Left hindlimb (tissue), 1 donor: Measurements from ENCODE around the gene MYH11.
A peak's percentile ranks its signal among the peaks of the same experiment; 100 is the strongest.
"Not testable (repeated sequence)": the region's sequence is repeated elsewhere in the genome, so short reads cannot be mapped to it uniquely, and the experiment has no call there.

Experiments used
- DNase-seq: peaks from one replicate; pipeline ENCODE4 v3.0.0-alpha.2; 2018

Gene MYH11

DNA sequence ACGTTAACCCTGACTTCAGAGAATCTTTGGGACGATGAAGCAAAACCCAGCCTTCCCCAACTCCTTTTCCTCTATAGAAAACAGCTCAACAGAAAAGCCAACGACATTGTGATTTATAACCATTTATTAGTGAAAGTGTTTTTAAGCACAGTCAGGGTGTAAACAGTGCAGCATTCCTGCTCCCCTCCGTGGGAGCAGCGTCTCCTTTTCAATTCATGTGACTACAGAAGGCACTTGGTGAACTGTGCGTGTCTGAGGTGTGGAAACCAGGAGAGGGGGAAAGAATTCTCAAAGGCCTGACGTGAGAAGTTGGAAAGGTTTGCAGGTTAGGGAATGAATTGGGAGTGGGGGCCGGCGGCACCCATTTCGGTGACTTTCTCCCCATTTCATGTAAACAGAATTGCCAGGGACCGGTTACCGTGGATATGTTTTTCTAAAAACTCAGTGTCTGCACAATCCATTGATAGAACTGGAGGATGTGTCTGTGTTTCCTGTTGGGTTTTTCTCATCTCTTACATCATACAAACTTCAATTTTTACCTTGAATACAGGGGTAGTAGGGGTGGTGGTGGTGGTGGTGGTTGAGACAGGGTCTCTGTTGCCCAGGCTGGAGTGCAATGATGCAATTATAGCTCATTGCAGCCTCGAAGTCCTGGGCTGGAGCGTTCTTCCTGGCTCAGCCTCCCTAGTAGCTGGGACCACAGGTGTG, 153.6 kb downstream of the MYH11 start:
- DNase-seq = no peak

- DNase-seq = no peak
These were observed 154.6 kb downstream of the MYH11 start for GRCh38 chr16:15701975-15702970.

DNA sequence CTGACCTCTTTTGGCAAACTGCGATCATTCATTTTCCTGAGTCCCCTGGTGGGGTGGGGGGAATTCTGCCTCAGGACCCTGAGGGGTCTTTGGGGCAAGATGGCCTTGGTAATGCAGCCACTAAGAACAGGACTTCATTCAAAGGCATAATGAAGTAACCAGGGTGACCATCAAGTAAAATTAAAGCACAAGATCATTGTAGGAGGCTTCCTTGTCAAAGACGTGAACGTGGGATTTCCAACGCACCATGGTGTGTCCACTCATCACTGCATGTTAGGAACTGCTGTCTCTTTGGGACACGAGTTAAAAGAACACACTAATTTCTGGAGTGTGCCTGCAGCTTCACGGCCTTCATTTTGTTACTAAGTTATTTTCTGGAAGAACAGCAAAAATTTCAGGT, 155.5 kb downstream of the MYH11 start:
- DNase-seq = no peak

GRCh38 chr16:15699819-15700218, 157.0 kb downstream of the MYH11 start:
- no peak for DNase-seq

GRCh38 chr16:15694499-15694898, 162.3 kb downstream of the MYH11 start:
- DNase-seq = no peak

GRCh38 chr16:15692508-15692907, 164.3 kb downstream of the MYH11 start:
- DNase-seq = not testable (repeated sequence)

DNA sequence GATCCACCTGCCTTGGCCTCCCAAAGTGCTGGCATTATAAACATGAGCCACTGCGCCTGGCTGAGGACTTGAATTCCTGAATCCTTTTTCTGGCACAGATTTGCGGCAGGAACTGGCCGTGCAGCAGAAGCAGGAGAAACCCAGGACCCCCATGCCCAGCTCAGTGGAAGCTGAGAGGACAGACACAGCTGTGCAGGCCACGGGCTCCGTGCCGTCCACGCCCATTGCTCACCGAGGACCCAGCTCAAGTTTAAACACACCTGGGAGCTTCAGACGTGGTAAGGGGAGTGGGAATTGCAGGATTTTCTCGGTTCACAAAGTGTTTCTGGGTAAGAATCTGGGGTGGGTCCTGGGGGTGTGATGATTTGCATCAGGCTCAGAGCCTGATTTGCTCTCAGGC, 165.8 kb downstream of the MYH11 start:
- no peak for DNase-seq

GRCh38 chr16:15690296-15690695, 166.5 kb downstream of the MYH11 start:
- no peak for DNase-seq

- DNase-seq = no peak
These were observed 167.5 kb downstream of the MYH11 start for GRCh38 chr16:15689290-15689689.

DNA sequence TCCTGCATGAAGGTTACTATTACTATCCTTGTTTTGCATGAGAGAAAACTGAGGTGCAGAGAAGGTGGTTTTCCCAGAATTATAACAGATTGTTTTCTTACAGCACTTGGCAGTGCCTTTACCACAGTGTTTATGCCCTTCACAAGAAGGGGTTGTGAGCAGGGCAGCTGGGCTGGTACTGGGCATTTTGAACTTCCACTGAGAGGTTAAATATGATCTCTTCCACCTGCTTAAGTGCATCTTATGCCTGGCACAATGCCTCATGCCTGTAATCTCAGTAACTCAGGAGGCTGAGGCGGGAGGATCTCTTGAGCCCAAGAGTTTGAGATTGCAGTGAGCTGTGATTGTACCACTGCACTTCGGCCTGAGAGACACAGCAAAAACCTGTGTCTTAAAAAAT, 170.5 kb downstream of the MYH11 start:
- DNase-seq = no peak

- DNase-seq = no peak
These were observed 174.7 kb downstream of the MYH11 start for GRCh38 chr16:15682105-15682570.

GRCh38 chr16:15677447-15677846, 179.4 kb downstream of the MYH11 start:
- no peak for DNase-seq

GRCh38 chr16:15676506-15676905, 180.3 kb downstream of the MYH11 start:
- DNase-seq = no peak

GRCh38 chr16:15674571-15674970, 182.3 kb downstream of the MYH11 start:
- DNase-seq = no peak

GRCh38 chr16:15672514-15673167, 184.2 kb downstream of the MYH11 start:
- peak; percentile 84 for DNase-seq

GRCh38 chr16:15672127-15672513, 184.7 kb downstream of the MYH11 start:
- DNase-seq = not testable (repeated sequence)

DNA sequence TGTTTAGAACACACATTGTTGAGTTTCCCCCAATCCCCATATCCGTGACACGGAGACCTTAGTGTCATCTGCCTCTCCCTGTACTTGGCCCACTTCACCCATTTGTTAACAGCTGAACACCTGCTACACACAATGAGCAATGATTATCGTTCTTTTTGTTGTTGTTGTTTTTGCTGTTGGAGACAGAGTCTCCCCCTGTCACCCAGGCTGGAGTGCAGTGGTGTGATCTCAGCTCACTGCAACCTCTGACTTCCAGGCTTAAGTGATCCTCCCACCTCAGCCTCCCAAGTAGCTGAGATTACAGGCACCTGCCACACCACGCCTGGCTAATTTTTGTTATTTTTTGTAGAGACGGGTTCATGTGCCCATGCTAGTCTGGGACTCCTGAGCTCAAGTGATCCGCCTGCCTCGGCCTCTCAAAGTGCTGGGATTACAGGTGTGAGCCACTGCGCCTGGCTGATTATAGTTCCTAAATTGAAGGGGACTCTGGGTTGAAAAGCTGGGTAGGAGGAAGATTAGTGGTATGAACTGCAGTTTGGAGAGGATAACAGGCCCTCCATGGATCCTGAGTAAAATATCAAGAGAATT, 185.2 kb downstream of the MYH11 start:
- DNase-seq = no peak

GRCh38 chr16:15667091-15667742, 189.6 kb downstream of the MYH11 start:
- DNase-seq = no peak

GRCh38 chr16:15665107-15665506, 191.7 kb downstream of the MYH11 start:
- no peak for DNase-seq

DNA sequence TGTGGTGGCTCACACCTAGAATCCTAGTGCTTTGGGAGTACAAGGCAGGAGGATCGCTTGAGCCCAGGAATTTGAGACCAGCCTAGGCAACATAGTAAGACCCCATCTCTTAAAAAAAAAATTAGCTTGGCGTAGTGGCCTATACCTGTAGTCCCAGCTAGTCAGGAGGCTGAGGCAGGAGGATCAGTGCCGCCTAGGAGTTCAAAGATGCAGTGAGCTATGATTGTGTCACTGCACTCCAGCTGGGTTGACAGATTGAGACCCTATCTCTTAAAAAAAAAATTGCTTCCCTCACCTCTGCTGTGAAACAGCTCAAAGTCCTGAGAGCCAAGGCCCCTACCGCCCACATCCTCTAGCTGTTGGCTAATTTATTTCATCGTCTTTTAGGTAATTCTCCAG, 196.6 kb downstream of the MYH11 start:
- no peak for DNase-seq

DNA sequence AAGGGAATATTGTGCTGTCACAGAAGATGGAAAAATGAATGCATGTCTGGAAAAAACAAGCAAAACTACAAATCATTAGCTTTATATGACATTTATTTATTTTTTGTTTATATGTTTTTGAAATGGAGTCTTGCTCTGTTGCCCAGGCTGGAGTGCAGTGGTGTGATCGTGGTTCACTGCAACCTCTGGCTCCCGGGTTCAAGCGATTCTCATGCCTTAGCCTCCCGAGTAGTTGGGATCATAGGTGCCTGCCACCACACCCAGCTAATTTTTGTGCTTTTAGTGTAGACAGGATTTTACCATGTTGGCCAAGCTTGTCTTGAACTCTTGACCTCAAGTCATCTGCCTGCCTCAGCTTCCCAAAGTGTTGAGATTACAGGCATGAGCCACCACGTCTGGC, 198.3 kb downstream of the MYH11 start:
- no peak for DNase-seq

- no peak for DNase-seq
These were observed 198.7 kb downstream of the MYH11 start for GRCh38 chr16:15658149-15658548.
